ENCODE data around the gene C19orf73.

The C19orf73 gene

GRCh38 chr19:49070416-49070815 is 48.5 kb downstream of the C19orf73 start:
- DNase-seq (ENCODE audit: extremely low read depth in 1 of 2, low read depth in 1 of 2): no peak

- no peak for DNase-seq (ENCODE audit: extremely low read depth in 1 of 2, low read depth in 1 of 2)
These were observed 49.9 kb downstream of the C19orf73 start for GRCh38 chr19:49069026-49069425.
